ENCODE results near the gene CHERP. TPM values are rescaled to one million over a fixed set of nuclear protein-coding genes. Genes with fewer than 3 reads are reported as not detected.

The CHERP gene
- total and polyA plus RNA-seq, 2 of the 13 experiments (the other 11 are each of a cell fraction or from before 2014, with no cell fraction given) = 4.3 to 5.4 TPM

DNA sequence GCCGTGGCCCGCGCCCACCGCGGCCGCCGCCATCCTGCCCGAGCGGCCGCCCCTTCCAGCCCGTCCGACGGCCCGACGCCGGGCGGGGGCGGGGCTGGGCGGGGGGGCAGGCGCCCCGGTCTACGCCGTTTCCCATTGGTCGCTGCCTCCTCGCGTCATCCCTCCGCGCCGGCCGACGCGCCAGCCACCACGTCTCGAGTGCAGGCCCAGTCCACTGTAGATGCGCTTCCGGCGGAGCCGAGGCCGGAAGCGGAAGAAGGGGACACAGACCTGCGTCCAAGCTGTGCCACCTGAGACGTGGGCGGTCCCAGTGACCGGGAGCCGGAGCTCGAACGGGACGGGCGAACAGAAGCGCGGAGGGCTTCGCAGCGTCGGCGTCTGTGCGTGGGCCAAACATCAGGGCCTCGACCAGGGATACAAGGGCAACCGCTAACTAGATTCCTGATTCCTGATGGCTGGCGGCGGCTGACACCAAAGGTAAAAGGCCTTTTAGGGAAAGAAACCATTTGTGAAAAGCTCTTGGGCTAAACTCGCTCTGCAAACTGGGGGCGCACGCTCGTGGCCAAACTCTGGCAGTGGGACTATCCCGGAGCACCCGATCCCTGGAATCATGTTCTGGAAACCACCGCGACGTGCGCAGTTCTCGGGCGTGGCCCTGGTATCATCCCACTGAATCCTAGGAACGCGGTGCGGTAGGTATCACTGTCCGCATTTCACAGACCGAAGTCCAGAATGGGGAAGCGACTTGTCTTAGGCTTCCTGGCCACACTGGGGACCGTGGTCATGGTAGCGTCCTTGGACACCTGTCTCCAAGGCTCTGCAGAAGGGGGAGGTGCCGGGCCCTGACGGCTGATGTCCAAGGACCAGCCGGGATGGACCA, 30.3 kb upstream of the CHERP start, which contains the start of gene SLC35E1 (continued):
- TF ChIP-seq EEA1 (CRISPR knock-in tag; IDR thresholded peaks at IDR 0.05; ENCODE audit: borderline replicate concordance) (no peak), ZNF614 (CRISPR knock-in tag; IDR thresholded peaks at IDR 0.05; ENCODE audit: borderline replicate concordance) (peak; percentile 81), ZNF333 (CRISPR knock-in tag; IDR thresholded peaks at IDR 0.05; ENCODE audit: borderline replicate concordance) (peak; percentile 50; the same call in 1 of the 2 replicates), MTERF4 (CRISPR knock-in tag; IDR thresholded peaks at IDR 0.05) (peak; percentile 71; the same call in 1 of the 2 replicates), ZNF138 (CRISPR knock-in tag; IDR thresholded peaks at IDR 0.05; ENCODE audit: low read depth) (no peak), MEIS2 (CRISPR knock-in tag; IDR thresholded peaks at IDR 0.05) (peak; percentile 68), KDM5B (CRISPR knock-in tag; IDR thresholded peaks at IDR 0.05; ENCODE audit: borderline replicate concordance) (peak; percentile 52), TFDP1 (CRISPR knock-in tag; IDR thresholded peaks at IDR 0.05; ENCODE audit: borderline replicate concordance) (peak; percentile 54; the same call in 1 of the 2 replicates), U2AF1 (optimal IDR thresholded peaks at IDR 0.05; ENCODE audit: low read depth, low read length) (no peak), HNF4A (CRISPR knock-in tag; IDR thresholded peaks at IDR 0.05) (peak; percentile 59), ZNF850 (CRISPR knock-in tag; conservative IDR thresholded peaks at IDR 0.05) (no peak), ZNF225 (CRISPR knock-in tag; IDR thresholded peaks at IDR 0.05) (0 out of 2 replicates have a peak, but pooled peaks have one; percentile 18), ZNF567 (CRISPR knock-in tag; IDR thresholded peaks at IDR 0.05; ENCODE audit: borderline replicate concordance) (0 out of 2 replicates have a peak, but pooled peaks have one; percentile 87), KLF6 (CRISPR knock-in tag; IDR thresholded peaks at IDR 0.05) (no peak), SKI (IDR thresholded peaks at IDR 0.05; ENCODE audit: partially characterized antibody) (no peak), HCFC1 (IDR thresholded peaks at IDR 0.05; ENCODE audit: low read depth, low read length) (peak; percentile 87), DNMT3B (CRISPR knock-in tag; conservative IDR thresholded peaks at IDR 0.05) (peak; percentile 15; the same call in 1 of the 2 replicates), SETDB1 (CRISPR knock-in tag; IDR thresholded peaks at IDR 0.05; ENCODE audit: borderline replicate concordance) (no peak), PTBP1 (IDR thresholded peaks at IDR 0.05; ENCODE audit: low read depth, low read length, poor library complexity, severe bottlenecking) (no peak), HOXA5 (CRISPR knock-in tag; IDR thresholded peaks at IDR 0.05) (peak; percentile 90)
- TF ChIP-seq, protein P1, sequence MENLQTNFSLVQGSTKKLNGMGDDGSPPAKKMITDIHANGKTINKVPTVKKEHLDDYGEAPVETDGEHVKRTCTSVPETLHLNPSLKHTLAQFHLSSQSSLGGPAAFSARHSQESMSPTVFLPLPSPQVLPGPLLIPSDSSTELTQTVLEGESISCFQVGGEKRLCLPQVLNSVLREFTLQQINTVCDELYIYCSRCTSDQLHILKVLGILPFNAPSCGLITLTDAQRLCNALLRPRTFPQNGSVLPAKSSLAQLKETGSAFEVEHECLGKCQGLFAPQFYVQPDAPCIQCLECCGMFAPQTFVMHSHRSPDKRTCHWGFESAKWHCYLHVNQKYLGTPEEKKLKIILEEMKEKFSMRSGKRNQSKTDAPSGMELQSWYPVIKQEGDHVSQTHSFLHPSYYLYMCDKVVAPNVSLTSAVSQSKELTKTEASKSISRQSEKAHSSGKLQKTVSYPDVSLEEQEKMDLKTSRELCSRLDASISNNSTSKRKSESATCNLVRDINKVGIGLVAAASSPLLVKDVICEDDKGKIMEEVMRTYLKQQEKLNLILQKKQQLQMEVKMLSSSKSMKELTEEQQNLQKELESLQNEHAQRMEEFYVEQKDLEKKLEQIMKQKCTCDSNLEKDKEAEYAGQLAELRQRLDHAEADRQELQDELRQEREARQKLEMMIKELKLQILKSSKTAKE (CRISPR knock-in tag; IDR thresholded peaks at IDR 0.05; ENCODE audit: borderline replicate concordance) = no peak
- TF ChIP-seq, protein P2, sequence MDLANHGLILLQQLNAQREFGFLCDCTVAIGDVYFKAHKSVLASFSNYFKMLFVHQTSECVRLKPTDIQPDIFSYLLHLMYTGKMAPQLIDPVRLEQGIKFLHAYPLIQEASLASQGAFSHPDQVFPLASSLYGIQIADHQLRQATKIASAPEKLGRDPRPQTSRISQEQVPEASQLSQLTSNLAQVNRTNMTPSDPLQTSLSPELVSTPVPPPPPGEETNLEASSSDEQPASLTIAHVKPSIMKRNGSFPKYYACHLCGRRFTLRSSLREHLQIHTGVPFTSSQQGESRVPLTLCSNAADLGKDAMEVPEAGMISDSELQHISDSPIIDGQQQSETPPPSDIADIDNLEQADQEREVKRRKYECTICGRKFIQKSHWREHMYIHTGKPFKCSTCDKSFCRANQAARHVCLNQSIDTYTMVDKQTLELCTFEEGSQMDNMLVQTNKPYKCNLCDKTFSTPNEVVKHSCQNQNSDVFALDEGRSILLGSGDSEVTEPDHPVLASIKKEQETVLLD (CRISPR knock-in tag; IDR thresholded peaks at IDR 0.05; ENCODE audit: low read depth) = peak; percentile 95

Measured in HepG2 (cell line).